Measurements from ENCODE around the gene LMOD3. TPM values are rescaled to one million over a fixed set of nuclear protein-coding genes. Genes with fewer than 3 reads are reported as not detected.

LMOD3 gene
- under 1 TPM in 1 of 4 donors, not detected in 3; 0.21 TPM for total RNA-seq

DNA sequence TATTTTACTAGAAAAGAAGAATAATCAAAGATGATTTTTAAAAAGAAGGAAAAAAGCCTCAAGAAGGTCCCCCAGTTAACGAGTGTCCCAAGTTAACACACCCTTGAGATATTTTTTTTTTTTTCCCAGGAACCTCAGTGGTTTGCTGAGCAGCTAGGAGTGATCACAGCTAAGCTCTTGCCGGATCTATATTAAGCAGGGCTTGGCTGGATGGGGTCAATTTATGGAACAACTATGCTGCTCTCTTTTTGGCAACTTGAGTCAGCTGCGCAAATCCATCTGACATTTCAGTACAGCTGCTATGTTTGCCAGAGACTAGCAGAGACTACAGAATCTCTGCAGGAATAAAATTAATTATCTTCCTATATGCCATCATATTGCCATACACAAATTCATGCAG, at the start of gene LMOD3:
TSS of gene LMOD3 (minus strand) at position 193 of the 400 bp plus-strand sequence. CDS start 209 bp downstream, outside the sequence.
- Histone ChIP-seq H3K36me3 (no peaks in the 10 kb centered on the region), H3K27ac (no peak within 1 kb of the TSS), H3K9me3 (no peaks in the 10 kb centered on the region), H3K4me1 (no peaks in the 10 kb centered on the region), H3K27me3 (no peaks in the 10 kb centered on the region), H3K4me3 (replicated peaks in 1 of 3) (no peak within 1 kb of the TSS)
- 82 to 83% methylated on average over 3 of the region's 3 CpGs for WGBS, 2 donors
- DNase-seq = no peak
- TF ChIP-seq, protein P1, sequence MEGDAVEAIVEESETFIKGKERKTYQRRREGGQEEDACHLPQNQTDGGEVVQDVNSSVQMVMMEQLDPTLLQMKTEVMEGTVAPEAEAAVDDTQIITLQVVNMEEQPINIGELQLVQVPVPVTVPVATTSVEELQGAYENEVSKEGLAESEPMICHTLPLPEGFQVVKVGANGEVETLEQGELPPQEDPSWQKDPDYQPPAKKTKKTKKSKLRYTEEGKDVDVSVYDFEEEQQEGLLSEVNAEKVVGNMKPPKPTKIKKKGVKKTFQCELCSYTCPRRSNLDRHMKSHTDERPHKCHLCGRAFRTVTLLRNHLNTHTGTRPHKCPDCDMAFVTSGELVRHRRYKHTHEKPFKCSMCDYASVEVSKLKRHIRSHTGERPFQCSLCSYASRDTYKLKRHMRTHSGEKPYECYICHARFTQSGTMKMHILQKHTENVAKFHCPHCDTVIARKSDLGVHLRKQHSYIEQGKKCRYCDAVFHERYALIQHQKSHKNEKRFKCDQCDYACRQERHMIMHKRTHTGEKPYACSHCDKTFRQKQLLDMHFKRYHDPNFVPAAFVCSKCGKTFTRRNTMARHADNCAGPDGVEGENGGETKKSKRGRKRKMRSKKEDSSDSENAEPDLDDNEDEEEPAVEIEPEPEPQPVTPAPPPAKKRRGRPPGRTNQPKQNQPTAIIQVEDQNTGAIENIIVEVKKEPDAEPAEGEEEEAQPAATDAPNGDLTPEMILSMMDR (IDR thresholded peaks at IDR 0.05) = no peak
- no peak for TF ChIP-seq POLR2A (IDR thresholded peaks at IDR 0.05)
- intact Hi-C loops (cut with DNase I) = no loop called here

DNA sequence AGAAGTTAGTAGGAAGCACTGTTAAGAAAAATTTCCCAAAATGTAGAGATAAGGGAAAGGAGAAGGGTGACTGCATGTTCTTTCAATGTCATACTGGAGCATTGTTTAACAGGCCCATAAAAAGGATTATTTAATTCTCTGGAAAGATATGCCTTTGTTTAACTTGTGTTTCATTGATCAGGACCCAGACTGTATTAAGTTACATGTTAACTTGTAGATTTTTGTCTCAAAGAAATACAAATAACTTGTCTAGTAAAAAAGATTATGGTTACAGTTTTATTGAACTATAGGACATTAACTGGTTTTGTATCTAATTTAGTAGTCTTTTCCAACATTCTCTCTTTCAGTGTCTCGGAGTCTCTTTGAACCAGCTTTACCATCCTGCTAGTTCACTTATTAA, 49.7 kb upstream of the LMOD3 start:
- no peak overlapping the region for H3K27ac ChIP-seq
- DNase-seq = no peak
- TF ChIP-seq POLR2A (IDR thresholded peaks at IDR 0.05) = no peak
- TF ChIP-seq, protein P1 (IDR thresholded peaks at IDR 0.05) = no peak
- intact Hi-C loops (cut with DNase I) = no loop called here
- H3K36me3 ChIP-seq = peaks cover 9 to 19% of the 10 kb centered on the region in 2 donors
- H3K4me1 ChIP-seq = no peaks in the 10 kb centered on the region
- no peak overlapping the region for H3K4me3 ChIP-seq (replicated peaks in 1 of 3)
- WGBS, 2 donors = 98 to 100% methylated on average over 1 of the region's 1 CpG
- H3K9me3 ChIP-seq = no peaks in the 10 kb centered on the region
- H3K27me3 ChIP-seq = no peaks in the 10 kb centered on the region

GRCh38 chr3:69166446-69166845, 44.1 kb upstream of the LMOD3 start:
- H3K4me1 ChIP-seq = no peaks in the 10 kb centered on the region
- H3K27me3 ChIP-seq = no peaks in the 10 kb centered on the region
- DNase-seq = no peak
- H3K27ac ChIP-seq = no peak overlapping the region
- H3K4me3 ChIP-seq (replicated peaks in 1 of 3) = no peak overlapping the region
- TF ChIP-seq, protein P1 (IDR thresholded peaks at IDR 0.05) = no peak
- TF ChIP-seq POLR2A (IDR thresholded peaks at IDR 0.05) = no peak
- WGBS, 2 donors = 76 to 89% methylated on average over 1 of the region's 1 CpG
- no peaks in the 10 kb centered on the region for H3K9me3 ChIP-seq
- intact Hi-C loops (cut with DNase I) = no loop called here
- peaks cover 3 to 8% of the 10 kb centered on the region in 2 donors for H3K36me3 ChIP-seq

- Histone ChIP-seq H3K4me3 (replicated peaks in 1 of 3) (no peak overlapping the region), H3K36me3 (peaks cover 0 to 2% of the 10 kb centered on the region in 2 donors), H3K27me3 (no peaks in the 10 kb centered on the region), H3K9me3 (no peaks in the 10 kb centered on the region), H3K4me1 (no peaks in the 10 kb centered on the region), H3K27ac (no peak overlapping the region)
- TF ChIP-seq, protein P1 (IDR thresholded peaks at IDR 0.05) = no peak
- TF ChIP-seq POLR2A (IDR thresholded peaks at IDR 0.05) = no peak
- WGBS, 2 donors = 94 to 96% methylated on average over 4 of the region's 4 CpGs
- intact Hi-C loops (cut with DNase I) = no loop called here
- no peak for DNase-seq
Observed at GRCh38 chr3:69165744-69166143, 43.3 kb upstream of the LMOD3 start.

DNA sequence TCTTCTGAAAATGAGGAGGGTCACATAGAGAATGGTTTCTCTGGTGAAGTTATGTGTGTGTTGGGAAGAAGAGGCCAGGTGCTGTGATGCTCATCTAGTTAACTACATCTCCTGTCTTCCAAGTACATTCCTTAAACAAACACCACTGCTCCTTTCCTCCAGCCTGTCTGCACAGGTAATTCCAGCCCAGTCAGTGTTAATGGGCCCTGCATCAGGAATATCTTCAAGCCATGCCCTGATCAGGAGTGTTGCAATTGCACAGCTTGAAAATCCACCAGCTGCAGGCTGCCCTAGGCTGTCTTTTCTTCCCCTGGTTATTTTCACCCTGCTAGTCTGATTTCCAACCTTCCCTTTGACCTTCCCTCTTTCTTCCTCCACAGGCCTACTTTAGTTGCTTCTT, 41.9 kb upstream of the LMOD3 start:
- Histone ChIP-seq H3K4me3 (replicated peaks in 1 of 3) (no peak overlapping the region), H3K27ac (no peak overlapping the region), H3K36me3 (no peaks in the 10 kb centered on the region), H3K9me3 (no peaks in the 10 kb centered on the region), H3K4me1 (no peaks in the 10 kb centered on the region), H3K27me3 (no peaks in the 10 kb centered on the region)
- no peak for DNase-seq
- intact Hi-C loops (cut with DNase I) = loop anchor here (5.0 kb wide), 2 partner anchors 143 to 508 kb away; no protein-coding TSS in a partner anchor
- TF ChIP-seq, protein P1 (IDR thresholded peaks at IDR 0.05) = no peak
- no peak for TF ChIP-seq POLR2A (IDR thresholded peaks at IDR 0.05)
